Measurements from ENCODE around the gene ATE1. TPM values are rescaled to one million over a fixed set of nuclear protein-coding genes. Genes with fewer than 3 reads are reported as not detected.

ATE1 gene
- total and polyA plus RNA-seq, 8 donors, result 4.9 to 47.4 (median 9.1) TPM

DNA sequence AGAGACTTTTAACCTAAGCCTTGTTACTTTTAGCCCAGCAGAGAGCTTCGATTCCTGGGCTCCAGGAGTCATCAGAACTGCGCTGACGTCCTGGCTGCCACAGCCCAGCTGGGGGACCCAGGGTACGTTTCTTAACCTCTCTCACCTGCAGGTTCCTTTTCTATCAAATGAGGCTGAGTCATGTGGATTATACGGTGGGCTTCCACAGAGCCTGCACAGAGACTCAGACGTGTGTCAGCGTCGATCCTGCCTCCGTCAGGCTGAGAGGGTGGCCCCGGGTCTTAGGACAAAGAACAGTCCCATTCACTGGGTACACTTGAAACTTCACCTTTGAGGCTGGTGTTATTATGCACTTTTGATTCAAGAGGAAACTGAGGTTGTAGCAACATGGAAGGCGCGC is 228.9 kb downstream of the ATE1 start:
- H3K4me1 ChIP-seq, result no peaks in the 10 kb centered on the region
- H3K4me3 ChIP-seq, result no peak overlapping the region
- H3K27me3 ChIP-seq, result no peaks in the 10 kb centered on the region
- no peak for TF ChIP-seq POLR2A (IDR thresholded peaks at IDR 0.05)
- TF ChIP-seq EP300 (IDR thresholded peaks at IDR 0.05), result no peak
- TF ChIP-seq POLR2AphosphoS5 (IDR thresholded peaks at IDR 0.05), result no peak
- 91 to 95% (median 92%) methylated on average over 12 of the region's 12 CpGs for WGBS, 5 donors
- H3K9me3 ChIP-seq, result peaks cover 0 to 5% (median 0%) of the 10 kb centered on the region in 4 donors
- intact Hi-C loops (cut with DNase I; ENCODE audit: low total_unique reads), result no loop called here
- H3K27ac ChIP-seq, result no peak overlapping the region
- H3K36me3 ChIP-seq, result no peaks in the 10 kb centered on the region
- no peak for DNase-seq

DNA sequence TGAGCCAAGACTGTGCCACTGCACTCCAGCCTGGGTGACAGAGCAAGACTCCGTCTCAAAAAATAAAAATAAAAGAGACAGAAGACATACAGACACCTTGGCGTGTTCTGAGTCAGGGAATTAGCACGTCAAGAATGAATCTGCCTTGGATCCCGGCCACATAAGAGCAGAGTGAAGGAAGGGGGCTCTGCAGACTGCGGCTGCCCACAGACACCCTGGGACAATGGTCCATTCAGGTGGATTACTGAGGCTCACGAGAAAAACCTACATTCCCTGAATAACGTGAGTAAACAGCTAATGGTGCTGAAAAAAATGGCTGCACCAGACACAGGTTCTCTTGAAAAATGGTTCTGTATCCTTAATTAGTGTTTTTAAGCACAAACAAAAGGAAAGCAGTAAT is 229.5 kb downstream of the ATE1 start:
- Histone ChIP-seq H3K27me3 (no peaks in the 10 kb centered on the region), H3K9me3 (peaks cover 0 to 5% (median 0%) of the 10 kb centered on the region in 4 donors), H3K4me1 (no peaks in the 10 kb centered on the region), H3K36me3 (no peaks in the 10 kb centered on the region), H3K27ac (no peak overlapping the region), H3K4me3 (no peak overlapping the region)
- TF ChIP-seq EP300 (IDR thresholded peaks at IDR 0.05) (no peak), POLR2AphosphoS5 (IDR thresholded peaks at IDR 0.05) (no peak), POLR2A (IDR thresholded peaks at IDR 0.05) (no peak)
- TF ChIP-seq, protein P1, sequence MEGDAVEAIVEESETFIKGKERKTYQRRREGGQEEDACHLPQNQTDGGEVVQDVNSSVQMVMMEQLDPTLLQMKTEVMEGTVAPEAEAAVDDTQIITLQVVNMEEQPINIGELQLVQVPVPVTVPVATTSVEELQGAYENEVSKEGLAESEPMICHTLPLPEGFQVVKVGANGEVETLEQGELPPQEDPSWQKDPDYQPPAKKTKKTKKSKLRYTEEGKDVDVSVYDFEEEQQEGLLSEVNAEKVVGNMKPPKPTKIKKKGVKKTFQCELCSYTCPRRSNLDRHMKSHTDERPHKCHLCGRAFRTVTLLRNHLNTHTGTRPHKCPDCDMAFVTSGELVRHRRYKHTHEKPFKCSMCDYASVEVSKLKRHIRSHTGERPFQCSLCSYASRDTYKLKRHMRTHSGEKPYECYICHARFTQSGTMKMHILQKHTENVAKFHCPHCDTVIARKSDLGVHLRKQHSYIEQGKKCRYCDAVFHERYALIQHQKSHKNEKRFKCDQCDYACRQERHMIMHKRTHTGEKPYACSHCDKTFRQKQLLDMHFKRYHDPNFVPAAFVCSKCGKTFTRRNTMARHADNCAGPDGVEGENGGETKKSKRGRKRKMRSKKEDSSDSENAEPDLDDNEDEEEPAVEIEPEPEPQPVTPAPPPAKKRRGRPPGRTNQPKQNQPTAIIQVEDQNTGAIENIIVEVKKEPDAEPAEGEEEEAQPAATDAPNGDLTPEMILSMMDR (IDR thresholded peaks at IDR 0.05), result no peak
- intact Hi-C loops (cut with DNase I; ENCODE audit: low total_unique reads), result no loop called here
- no peak for DNase-seq
- WGBS, 5 donors, result 69 to 76% (median 75%) methylated on average over 7 of the region's 7 CpGs

DNA sequence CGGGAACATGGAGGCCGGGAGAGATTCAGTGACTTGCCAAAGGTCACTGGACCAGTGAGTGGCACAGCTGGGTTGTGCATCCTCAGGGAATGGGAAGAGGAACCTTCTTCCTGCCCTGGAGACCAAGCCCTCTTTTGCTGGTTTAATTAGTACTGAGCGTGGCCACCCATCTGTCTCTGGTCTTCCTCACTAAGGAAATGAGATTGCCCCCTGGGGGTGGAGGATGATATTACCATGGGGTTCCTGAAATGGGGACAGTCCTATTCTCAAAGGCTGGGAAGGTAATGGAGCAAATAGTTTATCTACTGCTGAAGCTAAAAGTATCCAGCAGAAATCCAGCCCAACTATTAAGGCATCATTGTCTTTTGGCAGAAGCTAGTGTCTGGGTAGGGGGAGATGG is 231.0 kb downstream of the ATE1 start:
- TF ChIP-seq, protein P1 (IDR thresholded peaks at IDR 0.05), result peak in 2 of 7 experiments; percentile 24 to 39
- TF ChIP-seq EP300 (IDR thresholded peaks at IDR 0.05), result no peak
- TF ChIP-seq POLR2AphosphoS5 (IDR thresholded peaks at IDR 0.05), result no peak
- Histone ChIP-seq H3K4me3 (no peak overlapping the region), H3K36me3 (no peaks in the 10 kb centered on the region), H3K9me3 (peaks cover 0 to 5% (median 0%) of the 10 kb centered on the region in 4 donors), H3K27me3 (no peaks in the 10 kb centered on the region), H3K27ac (no peak overlapping the region), H3K4me1 (no peaks in the 10 kb centered on the region)
- intact Hi-C loops (cut with DNase I; ENCODE audit: low total_unique reads), result no loop called here
- WGBS, 5 donors, result 83 to 93% (median 84%) methylated on average over 3 of the region's 3 CpGs
- DNase-seq, result peak in 1 of 2 donors; percentile 36

DNA sequence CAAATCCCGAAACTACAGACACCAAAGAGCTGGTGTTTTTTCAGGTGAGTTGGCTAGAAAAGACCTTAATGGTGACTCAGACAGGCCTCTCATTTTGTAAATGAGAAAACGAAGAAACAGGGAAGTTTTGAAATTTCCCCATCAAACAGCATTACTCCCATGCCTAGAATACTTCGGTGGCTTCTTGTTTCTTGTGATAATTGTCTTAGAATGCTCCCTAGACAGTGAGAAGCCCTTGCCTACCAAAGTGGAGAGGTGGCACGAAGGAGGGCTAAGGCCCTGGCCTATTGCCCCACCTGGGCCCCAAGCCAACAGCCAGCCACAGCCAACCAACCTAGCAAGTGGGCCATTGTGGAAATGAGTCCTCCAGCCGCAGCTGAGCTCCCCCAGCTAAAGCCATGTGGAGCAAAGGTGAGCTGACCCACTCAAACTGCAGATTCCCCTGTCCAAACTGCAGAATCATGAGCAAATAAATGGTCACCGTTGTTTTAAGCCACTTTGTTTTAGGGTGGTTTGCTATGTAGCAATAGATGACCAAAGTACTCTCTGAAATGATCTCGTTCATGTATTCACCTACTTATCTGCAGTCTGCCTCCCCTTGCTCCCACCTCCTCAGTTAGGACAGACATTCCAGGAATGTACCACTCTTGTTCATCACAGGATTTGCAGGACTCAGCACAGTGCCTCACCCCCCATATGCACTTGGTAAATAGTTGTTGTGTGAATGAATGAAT is 231.9 kb downstream of the ATE1 start:
- Histone ChIP-seq H3K27ac (no peak overlapping the region), H3K4me1 (no peaks in the 10 kb centered on the region), H3K9me3 (peaks cover 0 to 5% (median 0%) of the 10 kb centered on the region in 4 donors), H3K27me3 (peaks cover 0 to 4% (median 0%) of the 10 kb centered on the region in 3 donors), H3K4me3 (no peak overlapping the region), H3K36me3 (no peaks in the 10 kb centered on the region)
- WGBS, 5 donors, result 60 to 74% (median 73%) methylated on average over 6 to 7 of the region's 7 CpGs
- TF ChIP-seq EP300 (IDR thresholded peaks at IDR 0.05) (no peak), POLR2AphosphoS5 (IDR thresholded peaks at IDR 0.05) (no peak), POLR2A (IDR thresholded peaks at IDR 0.05) (no peak)
- TF ChIP-seq, protein P1 (IDR thresholded peaks at IDR 0.05), result no peak
- no peak for DNase-seq
- intact Hi-C loops (cut with DNase I; ENCODE audit: low total_unique reads), result no loop called here

Data from stomach (tissue), 9 donors.